ENCODE results near the gene MIPEP.

Gene MIPEP

DNA sequence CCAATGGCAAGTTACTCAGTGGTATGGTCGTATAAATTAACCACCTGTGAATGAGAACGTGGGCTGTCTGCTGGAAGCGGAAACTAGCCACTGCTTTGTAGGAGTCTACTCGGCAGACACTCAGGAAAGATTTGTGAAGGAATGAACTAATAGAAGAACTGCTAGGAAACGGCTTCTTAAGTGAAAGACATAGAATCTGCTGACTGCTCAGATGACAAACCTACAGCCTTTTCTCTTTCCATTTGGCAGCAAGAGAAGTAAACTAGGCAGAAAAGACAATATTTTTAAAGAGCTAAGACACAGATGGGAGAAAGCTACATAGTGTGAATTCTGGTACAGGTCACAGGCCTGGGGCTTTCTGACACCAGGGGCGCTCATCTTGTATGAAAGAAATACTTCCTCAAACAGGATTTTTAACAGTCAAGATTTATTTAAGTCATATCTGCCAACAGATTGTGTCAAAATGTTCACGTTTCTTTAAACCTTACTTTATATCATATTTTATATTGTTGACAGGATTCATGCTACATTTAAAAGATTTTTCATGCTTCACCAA, 78.4 kb downstream of the MIPEP start:
- DNase-seq (ENCODE audit: low spot score), result no peak

DNA sequence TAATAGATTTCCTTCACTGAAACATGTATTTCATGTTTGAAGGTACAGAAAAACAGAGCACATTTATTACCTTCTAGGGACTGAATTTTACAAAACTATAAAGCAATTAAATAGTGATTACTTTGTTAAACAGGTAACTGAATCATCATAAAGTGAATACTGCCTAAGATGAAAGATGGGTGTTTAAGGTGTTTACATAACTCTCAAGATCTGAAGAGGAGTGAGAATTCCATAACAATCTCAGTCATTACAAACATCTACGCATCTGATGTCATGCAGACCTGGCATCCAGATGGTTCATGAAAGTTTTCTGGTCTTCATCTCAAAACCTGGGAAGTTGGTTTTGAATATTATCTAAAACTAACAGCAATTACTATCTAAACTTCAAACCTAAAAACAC, 80.4 kb downstream of the MIPEP start:
- DNase-seq (ENCODE audit: low spot score), result no peak

DNA sequence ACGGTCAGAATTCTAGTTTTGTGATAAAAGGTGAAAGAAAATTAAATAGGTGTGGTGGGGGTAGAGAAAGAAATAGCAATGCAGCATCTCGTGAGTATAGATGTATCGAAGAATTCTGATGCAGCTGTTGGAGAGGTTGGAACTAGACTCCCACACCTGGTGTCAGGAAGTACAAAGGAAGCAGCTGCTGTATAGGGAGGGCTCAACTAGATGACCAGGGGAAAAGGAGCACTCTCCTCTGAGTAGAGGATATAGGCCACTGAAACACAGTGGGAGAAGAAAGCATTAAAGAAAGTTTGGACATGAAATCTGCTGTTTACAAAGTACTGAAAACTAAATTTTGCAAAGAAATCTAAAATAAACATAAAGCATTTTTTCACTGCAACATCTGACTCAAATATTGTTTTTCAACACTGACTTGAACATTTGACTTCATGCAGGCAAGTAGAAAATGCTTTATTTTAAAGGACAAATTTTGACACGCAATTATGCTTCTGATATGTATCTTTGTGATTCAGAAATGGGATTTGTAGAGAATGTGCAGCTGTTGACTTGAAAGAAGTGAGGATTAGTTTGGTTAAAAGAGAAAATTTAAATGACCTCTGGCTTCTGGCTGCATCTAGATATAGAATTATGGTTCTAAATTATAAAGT, 82.2 kb downstream of the MIPEP start:
- DNase-seq (ENCODE audit: low spot score), result no peak

DNA sequence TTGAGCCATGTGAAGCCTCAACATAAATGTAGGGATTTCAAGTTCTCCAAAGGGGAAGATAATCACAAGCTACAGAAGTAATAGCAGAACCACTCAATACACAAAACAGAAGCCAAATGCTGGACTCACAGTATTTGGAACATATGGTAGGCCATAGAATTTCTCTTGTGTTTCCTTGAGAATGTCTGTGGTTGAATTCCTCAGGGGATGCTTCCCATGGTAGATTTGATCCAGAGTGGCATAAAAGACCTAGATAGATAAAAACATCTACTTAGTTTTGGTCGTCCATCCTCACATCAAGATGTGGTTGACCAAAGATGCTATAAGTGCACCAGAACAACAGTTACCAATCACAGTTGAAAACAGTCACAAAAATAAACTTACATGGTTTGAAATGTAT, 83.4 kb downstream of the MIPEP start:
- no peak for DNase-seq (ENCODE audit: low spot score)

DNA sequence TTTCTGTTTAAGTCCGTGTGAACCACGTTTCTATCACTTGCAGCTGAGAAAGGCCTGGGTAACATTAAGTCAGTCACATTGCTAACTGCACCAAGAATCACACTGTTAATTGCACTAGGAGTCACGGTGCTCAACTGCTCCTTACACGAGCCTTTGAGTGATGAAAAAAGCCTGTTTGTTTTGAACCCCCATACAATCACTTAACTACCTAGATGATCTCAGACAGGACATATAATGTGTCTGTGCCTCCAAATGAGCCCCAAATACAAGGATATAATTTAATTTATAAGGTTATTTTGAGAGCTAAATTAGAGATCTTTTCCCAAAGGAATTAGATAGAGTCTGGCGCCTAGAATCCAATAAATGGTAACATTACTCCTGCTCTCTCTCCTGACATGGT, 84.1 kb downstream of the MIPEP start:
- DNase-seq (ENCODE audit: low spot score), result no peak

DNA sequence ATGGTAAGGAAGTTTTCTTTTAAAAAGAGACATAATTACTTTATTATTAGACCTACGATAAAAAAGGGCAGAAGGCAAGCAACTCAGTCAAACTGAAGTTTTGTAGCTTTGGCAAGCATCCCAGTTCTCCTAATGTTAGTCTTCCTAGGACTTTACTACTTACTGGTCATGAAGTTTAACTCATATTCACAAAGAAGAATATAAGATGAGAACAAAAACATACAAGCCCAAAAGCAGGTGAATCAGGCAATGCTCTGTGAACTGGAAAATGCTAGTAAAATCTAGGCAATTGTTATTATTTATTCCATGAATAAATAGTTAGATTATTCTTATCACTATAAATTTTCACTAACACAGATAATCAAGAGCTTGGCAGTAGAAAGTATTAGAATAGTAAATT, 85.0 kb downstream of the MIPEP start:
- no peak for DNase-seq (ENCODE audit: low spot score)

DNA sequence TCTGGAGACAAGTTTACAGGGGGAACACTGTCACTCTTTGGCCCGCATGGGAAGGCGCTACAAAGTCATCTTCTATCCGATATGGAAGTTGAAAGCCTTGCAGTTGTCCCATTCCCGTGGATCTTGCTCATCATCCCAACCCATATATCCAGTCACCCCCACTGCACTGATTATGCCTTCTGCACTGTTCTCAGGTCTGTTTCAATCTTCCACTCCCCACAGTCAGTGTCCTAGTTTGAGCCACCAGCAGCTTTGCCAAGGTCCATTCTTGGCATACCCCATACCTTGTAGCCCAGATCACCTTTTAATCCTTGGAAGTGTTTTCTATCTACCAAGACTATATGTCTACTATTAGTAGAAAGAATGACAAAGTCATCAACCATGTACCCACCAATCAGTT, 88.1 kb downstream of the MIPEP start:
- no peak for DNase-seq (ENCODE audit: low spot score)

DNA sequence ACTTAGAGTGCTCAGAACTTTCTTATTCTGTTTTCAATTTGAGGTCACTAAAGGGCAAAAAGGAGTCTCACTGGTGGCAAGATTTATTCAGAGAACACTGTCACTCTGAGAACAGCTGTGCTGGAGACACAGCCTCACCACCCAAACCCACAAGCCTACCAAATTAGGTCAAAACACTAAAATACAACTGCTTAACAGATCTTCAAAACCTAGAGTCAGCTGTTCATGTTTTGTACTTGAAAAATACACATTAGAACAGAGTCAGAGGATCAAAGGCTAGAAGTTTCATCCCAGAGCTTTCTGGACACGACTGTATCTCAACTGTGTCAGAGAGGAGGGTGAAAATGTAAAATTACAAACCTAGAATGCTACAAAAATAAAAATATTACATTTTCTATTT, 89.3 kb downstream of the MIPEP start:
- peak; percentile 28 for DNase-seq (ENCODE audit: low spot score)

DNA sequence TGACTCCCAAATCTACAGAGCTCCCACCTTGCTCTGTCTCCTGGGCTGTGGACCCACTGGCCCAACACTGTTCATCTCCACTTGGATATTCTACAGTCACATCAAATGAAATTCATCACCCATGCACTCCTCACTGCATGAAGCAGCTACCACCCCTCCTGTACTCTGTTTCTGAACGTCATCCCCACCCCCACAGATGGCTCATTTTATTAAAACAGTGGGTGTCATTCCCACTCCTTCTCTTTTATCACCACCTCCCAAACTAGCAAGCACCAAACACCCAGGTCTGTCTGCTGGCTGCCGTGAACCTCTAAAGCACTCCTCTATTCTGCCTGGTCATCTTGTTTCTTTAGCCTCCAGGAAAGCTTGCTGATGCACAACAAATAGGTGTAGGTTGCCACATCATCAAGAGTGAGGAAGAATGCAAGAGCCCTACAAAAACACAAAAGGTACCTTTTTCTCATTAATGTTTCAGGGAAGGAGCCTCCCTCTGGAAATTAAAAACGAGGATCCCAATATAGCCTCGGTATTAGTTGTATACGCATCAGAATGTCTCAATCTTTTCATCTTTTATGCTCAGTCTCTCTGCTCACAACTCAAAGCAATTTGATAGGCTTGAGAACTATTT, 91.8 kb downstream of the MIPEP start:
- DNase-seq (ENCODE audit: low spot score), result peak; percentile 38

DNA sequence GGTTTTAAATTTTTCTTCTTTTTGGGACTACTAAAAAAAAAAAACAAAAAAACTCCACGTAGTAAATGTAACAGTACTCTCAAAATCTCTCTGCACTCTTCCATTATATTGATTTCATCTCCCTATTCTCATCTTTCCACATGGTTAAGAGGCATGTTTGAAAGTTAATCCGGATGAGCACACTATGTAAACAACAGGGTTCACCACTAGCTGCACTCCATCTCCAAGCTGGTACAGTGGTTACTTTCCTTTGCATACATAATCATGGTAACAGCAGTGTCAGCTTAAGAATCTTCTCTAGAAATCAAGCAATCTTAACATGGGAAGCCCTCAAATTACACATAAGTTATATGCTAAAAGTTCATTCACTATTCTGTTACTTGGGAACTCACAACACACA, 92.6 kb downstream of the MIPEP start:
- DNase-seq (ENCODE audit: low spot score), result no peak

DNA sequence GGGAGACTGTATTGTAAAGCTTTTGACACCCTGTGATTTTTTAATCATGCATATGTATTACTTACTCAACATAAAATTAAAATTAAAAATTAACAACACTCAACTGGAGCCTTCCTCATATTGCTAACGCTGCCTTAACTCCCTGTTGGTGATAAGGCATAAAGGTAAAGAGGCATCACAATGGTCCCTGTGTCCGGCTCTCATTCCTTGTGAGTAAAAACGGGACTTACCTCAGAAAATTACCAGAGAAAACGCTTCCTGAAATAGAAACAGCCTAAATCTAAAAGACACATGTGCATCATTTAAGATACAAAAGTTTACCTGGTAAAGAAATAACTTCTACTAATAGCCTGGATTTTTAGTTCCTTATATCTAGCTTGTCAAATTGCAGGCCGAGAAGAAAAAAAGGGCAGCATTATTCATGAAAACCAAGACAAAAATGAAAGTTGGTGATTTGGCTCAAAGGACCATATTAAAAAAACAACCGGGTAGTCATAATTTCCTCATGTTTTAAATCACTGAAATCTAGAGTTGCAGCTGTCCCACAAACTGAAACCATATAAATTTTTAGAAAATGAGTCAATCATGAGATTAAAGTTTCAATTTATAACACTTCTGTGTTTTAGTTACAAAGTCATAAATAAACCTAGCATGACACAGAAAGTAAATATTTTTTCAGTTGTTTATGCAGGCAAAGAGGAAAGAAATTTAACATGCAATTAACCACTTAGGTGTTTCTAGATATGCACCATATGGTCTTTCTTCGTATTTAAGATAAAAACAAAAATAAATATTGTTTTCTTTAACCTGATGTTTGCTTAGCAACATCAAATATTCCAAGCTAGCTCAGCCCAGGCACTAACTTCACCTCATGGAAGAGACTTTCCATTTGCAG, 94.7 kb downstream of the MIPEP start:
- no peak for DNase-seq (ENCODE audit: low spot score)

DNA sequence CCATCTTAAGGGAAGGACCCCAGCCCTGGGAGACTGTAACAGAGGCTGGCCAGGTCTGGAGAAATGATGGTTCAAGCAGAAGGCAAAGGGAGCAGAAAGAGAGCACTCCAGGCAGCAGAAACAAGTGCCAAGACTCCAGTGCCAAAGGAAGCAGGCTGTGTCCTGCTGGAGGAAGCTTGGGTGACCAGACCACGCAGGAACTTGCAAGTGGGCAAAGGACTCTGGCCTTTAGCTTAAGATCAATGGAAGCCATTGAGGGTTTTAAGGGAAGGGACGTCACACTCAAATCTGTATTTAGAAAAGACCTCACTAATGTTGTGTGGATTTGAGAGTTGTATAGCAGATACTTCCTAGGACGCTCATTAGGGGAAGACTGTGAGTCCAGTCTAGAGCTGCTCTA, 95.5 kb downstream of the MIPEP start:
- DNase-seq (ENCODE audit: low spot score), result no peak

DNA sequence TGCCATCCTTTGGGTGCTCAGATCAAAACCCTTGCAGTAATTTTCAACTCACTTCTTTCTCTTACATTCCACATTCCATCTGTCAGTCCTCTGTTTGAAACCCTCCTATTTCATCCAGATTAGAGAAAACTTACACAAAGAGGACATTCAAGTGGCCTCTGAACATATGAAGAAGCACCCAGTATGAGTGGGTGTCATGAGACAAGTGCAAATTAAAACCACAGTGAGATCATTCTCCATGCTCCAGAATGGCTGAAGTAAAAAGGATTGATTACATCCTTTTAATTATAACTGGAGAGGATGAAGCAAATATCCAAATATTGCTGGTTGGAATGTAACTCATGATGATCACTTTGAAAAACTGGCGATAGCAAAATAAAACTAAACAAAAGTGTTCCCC, 96.5 kb downstream of the MIPEP start:
- DNase-seq (ENCODE audit: low spot score), result no peak

DNA sequence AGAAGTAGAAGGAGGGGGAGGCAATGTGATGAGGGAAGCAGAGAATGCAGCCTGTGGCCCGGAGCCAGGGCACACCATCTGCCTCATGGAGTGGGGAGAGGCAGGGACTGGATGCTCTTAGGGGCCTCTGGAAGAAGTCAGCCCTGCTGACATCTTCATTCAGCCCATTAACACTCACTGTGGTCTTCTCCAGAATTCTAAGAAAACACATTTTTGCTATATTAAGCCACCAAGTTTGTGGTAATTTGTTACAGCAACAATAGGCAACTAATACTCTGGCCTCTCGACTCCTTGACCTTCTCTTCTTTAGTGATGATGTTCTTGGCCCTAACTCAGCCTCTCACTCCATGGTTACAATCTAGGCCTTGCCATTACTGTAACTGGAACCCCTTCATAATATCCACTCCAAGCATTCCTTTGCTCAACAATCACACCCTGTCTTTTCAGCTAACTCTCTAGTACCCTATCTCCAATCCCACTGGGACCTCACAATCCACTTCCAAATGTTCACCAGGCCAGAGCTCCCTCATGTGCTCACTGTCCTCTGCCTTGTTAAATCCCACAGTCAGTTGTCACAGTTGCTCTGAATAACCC, 98.5 kb downstream of the MIPEP start:
- DNase-seq (ENCODE audit: low spot score), result no peak

DNA sequence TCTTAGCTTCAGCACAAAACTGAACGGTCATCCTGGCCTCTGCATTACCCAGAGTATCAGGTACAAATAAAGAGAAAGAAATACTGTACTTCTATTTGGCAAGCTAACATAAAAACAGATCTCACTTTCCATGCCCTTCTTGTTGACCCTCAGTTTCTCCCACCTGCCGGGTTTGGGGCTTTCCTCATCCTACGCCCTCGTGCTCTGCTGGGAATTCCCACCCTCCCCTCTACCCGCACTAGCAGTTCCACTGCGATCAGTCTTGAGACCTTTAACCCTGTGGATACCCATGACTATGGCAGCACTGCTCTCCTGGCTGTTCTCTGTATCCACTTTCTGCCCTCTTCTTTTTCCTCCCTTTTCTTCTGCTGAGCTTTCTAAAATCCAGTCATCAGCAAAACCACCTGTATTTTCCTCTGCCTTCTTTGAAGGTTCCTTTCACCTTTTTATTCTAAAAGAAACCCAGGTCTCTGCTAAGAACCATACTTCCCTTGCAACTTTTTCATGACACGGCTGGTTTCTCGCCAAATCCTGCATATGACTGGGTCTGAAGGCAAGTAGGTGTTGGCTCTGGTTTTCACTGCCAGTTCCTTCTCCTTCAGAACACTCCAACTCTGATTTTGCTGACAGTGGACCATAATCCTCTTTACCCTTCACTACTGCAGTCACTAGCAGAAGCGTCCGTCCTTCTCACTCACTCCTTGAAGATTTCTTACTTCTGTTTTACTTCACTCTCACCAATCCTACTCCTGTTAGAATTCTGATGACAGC, 99.4 kb downstream of the MIPEP start:
- DNase-seq (ENCODE audit: low spot score), result no peak

DNA sequence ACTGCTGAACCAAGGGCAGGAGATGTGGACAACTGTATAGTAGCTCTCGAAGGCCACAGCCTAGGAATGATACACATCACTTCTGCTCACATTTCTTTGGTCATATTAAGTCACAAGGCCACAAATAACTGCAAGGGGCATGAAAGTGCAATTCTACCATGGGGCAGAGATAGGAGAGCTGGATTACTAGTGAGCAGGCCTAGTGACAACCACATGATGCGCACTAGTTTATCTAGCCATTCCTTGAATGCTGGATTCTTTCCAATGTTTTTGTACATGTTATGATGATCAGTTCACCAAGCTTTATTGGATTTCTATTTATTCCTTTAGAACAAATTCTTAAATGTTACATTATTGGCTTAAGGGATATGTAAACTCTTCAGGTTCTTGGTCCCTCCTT, 100.7 kb downstream of the MIPEP start:
- no peak for DNase-seq (ENCODE audit: low spot score)

DNA sequence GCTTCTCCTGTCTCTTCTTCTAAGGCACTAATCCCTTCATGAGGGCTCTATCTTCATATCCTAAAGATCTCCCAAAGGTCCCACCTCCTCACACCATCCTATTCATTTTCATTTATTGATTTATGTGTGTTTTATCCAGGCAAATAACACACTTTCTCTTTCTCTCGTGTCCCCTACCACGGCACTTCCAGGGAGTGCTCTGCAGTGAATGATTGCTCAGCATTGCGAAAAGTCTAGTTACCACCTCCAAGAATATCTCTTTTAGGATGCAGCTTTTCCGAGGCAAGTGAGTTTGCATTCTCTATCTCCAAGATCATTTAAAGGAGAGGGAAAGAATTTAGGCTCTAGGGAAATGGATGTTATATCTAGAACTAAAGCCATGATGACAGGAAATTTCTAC, 101.7 kb downstream of the MIPEP start:
- no peak for DNase-seq (ENCODE audit: low spot score)

DNA sequence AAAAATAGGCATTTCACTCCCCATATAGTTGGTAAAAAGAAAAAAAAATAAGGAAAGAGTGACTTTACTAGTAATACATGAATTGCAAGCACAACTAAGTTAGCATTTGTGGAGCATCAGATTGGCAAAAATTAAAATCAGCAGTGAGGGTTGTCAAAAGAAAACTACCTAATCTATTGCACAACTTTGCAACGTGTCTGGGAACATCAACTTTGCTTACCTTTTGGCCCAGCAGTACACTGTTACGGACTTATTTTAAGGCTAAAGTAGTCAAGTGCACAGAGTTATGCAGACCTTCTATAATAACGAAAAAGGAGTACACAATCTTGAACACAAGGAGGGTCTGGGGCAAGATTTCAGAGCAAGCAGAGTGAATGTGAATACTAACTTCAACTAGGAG, 102.6 kb downstream of the MIPEP start:
- DNase-seq (ENCODE audit: low spot score), result no peak

DNA sequence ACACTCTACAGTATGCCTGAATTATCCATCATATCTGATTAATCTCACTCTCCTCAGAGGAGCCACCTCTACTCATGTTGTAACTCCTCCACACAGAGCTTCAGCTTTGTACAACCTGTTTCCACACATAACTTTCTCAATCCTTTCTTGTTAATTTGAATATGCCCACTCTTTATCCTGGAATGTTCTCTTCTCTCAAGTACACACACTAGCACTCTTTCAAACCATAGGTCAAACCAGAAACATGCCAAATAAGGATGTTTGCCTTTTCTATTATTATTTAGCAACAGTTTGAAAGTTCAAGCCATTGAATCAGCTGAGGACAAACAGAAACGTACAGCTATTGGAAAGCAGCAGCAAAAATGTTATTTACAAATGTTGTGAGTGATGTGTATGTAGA, 110.3 kb downstream of the MIPEP start:
- no peak for DNase-seq (ENCODE audit: low spot score)

DNA sequence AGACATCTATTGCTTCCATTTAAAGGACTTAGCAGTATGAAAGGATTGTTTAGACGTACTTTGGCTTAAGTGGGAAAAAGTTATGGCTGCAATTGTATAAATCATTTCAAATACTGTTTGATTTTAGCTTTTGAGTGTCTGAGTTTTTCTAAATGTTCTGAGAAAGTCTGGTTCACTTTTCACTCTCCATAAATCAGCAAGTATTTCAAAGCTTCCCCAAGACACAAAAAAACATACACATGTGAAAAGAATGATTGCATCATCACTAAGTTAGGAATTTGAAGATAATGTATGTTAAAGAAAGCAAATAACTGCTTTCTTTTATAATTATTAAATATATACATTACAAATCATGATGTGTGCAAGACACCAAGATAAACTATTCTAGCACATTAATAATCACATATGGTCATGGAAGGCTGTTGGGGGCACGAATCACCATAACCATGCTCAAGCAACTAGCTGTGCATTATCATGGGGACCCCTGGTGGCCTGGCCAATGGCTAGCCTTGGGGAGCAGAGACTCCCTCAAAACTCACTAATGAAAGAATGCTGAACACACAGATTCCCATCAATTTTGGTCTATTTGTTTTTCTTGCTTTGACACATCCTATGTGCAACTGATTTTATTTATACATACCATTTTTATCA, 111.1 kb downstream of the MIPEP start:
- DNase-seq (ENCODE audit: low spot score), result no peak

DNA sequence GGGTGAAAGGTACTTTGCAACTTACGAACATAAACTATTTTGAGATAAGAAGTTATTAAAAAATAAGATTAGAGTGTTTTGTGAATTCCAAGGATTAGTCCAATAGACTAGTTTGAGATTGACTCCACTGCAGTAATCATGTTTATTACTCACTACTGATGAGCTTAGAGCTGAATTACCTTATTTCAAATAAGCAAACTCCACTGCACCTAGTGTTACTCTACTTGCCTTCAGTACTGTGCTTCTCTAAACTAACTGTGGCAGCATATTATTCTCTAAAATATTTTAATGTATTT, 111.7 kb downstream of the MIPEP start:
- DNase-seq (ENCODE audit: low spot score), result no peak
